Middle frontal gyrus (tissue), 1 donor: ENCODE results near the gene SLCO2B1.
"Not testable (repeated sequence)": the region's sequence is repeated elsewhere in the genome, so short reads cannot be mapped to it uniquely, and the experiment has no call there.

ENCODE experiments used
- DNase-seq: peaks from one replicate; pipeline ENCODE4 v3.0.0-alpha.2; 2015; ENCODE audit warnings: low spot score; ENCODE audit errors: extremely low spot score

Gene SLCO2B1

DNA sequence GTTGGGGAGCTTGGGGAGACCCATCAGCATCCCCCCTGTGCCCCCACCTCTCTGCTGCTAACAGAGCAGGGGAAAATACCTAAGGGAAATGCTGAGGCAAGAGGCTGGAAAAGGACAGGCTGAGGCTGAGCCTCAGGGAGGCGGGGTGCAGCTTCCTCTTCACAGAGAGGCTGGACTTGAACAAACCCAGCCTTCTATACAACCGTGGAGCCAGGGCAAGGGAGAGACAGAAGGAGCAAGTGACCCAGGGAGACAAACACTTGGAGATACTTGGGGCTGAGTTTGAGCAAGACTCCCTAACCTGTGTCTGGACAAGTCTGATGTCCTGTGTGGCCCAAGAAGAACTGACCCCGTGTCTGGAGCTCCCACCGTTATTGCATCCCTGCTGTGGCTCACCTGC lies at the start of gene SLCO2B1:
TSS of gene SLCO2B1 (plus strand) at position 229 of the 400 bp plus-strand sequence. CDS start 275 bp downstream, outside the sequence.
- no peak for DNase-seq

- no peak for DNase-seq
These were observed 49.3 kb upstream of the SLCO2B1 start for GRCh38 chr11:75101424-75102128.

- no peak for DNase-seq
These were observed 47.4 kb upstream of the SLCO2B1 start for GRCh38 chr11:75103380-75104026.

DNA sequence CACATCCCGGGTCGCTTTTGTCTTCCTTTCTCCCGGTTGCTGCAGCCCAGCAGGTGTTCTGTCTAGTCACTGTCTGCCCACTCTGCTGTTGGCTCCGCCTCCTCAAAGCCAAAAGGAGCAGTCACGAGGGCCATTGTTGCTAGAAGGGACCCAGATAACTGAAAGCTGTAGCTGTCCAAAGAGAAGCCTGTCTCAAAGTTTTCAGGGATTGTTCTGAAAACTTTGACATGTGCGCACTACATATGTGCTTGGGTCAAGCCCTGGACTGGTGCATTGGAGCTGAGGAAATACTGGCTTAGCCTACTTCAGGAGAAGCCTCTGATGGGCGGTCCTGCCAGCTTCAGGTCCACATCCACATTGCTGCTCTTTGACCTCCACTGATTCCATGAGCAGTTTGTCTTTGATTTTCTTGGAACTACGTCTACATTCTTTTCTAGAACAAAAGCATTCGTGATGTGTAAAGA lies 45.4 kb upstream of the SLCO2B1 start:
- no peak for DNase-seq

DNA sequence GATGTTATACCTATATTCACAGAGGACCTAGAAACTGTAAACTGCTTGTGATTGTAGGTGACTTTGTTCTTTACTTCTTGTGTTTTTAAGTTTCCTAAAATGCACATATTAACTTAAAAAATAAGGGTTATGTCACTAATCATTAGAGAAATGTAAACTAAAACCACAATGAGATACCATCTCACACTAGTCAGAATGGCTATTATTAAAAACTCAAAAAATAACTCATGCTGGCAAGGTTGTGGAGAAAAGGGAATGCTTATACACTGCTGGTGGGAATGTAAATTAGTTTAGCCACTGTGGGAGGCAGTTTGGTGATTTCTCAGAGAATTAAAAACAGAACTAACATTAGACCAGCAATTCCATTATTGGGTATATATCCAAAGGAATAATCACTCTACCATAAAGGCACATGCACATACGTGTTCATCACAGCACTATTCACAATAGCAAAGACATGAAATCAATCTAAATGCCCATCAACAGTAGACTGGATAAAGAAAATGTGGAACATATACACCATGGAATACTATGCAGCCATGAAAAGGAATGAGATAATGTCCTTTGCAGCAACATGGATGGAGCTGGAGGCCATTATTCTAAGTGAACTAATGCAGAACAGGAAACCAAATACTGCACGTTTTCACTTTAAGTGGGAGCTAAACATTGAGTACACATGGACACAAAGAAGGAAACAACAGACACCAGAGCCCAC lies 44.8 kb upstream of the SLCO2B1 start:
- not testable (repeated sequence) for DNase-seq

GRCh38 chr11:75107187-75107586 lies 43.7 kb upstream of the SLCO2B1 start:
- no peak for DNase-seq

GRCh38 chr11:75112200-75112599 lies 38.7 kb upstream of the SLCO2B1 start:
- DNase-seq, result no peak

DNA sequence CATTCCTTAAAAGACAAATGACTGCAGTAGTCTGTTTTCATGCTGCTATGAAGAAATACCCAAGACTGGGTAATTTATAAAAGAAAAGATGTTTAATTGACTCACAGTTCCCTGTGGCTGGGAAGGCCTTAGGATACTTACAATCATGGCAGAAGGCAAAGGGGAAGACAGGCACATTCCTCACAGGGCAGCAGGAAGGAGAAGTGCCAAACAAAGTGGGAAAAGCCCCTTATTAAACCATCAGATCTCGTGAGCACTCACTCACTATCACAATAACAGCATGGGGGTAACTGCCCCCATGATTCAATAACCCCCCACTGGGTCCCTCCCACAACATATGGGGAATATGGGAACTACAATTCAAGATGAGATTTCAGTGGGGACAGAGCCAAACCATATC lies 37.9 kb upstream of the SLCO2B1 start:
- no peak for DNase-seq

DNA sequence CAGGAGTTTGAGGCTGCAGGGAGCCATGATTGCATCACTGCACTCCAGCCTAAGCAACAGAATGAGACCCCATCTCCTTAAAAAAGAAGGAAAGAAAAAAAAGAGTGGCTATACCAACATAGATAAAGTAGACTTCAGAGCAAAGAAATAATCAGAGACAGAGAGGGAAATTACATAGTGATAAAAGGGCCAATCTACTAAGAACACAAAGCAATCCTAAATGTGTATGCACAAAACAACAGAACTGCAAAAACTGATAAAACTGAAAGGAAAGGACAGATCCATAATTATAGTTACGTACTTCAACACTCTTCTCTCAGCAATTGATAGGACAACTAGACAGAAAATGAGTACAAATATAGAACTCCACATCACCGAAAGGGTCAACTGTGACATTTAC lies 36.4 kb upstream of the SLCO2B1 start:
- no peak for DNase-seq

GRCh38 chr11:75118577-75118976 lies 32.3 kb upstream of the SLCO2B1 start:
- no peak for DNase-seq

DNA sequence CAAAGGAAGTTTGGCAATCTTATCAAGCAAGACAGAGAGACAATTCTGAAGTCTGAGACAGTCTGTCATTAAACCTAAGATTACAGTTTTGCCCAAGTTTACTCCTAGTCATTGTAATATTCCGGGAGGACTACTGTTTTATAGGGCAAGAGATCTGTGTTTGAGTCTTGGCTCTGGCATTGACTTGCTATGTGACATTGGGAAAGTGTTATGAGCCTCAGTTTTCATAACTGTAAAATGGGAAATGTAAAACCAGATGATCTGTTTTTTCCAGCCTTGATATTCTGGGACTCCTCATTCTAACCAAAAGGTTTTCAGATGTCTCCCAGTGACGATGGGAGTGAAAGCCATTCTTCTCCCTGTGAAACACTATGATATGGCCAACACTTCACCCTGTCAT lies 24.3 kb upstream of the SLCO2B1 start:
- no peak for DNase-seq

GRCh38 chr11:75132080-75132479 lies 18.8 kb upstream of the SLCO2B1 start:
- DNase-seq, result no peak

DNA sequence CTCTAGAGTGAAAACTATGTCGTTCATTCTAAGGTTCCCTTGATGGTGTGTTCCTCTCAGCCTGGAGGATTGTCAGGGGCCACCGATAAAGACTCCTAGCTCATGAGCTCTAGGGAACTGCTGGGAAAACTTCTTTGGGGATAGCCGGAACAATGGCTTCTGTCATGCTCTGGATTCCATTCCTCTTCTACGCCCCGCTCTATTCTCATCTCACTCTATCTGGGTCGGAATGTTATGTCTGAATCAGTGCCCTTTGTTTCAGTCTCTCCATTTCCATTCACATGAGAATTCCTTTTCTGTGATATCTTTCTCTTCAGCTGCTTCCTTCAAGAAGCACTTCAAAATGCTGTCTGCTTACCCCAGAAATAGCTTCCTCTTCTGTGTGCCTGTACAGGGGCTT lies 16.9 kb upstream of the SLCO2B1 start:
- DNase-seq, result no peak

DNA sequence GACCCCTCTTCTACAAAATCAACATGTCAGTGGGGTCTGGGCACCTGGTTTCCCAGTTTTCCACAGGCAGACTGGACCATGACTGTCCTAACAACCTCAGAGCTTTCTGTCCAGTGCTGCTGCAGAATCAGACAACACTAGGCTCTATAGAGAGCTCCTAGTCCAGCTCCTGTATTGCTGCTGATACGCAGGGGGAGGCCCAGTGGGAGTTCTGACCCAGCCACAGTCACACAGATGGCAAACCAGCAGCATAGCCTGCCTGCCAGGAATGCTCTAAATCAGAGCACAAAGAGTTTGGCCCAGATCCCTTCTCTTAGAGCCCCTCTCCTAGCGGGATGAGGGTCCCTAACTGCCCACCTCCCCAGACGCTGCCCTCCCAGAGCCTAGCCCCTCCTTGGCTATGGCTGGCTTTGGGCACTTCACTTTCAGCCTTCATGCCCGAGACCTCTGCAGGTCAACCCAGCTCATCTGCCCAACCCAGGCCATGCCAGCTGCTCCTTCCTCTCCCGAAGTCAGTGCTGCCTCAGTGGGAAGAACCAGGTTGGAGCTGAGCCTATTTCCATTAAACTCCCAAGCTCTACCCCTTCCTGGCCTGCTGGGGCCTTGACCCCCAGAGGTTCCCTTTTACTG lies 15.8 kb upstream of the SLCO2B1 start:
- no peak for DNase-seq

DNA sequence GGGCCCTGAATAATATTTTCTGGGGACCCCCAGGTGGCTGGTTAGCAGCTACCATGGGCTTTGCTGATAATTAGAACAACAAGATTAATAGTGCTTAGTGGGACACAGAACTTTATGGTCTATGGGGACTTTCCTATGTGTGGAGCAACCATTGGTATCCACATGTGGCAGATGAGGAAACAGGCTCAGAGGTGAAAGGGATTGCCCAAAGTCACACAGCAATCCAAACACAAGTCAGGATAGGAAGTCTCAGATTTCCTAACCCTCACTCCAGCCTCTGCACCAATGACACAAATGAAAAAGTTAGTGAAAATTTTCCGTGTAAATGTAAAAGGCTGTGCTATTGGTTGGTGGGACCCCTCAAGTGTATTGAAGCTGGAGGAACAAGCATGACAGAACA lies 15.3 kb upstream of the SLCO2B1 start:
- no peak for DNase-seq

DNA sequence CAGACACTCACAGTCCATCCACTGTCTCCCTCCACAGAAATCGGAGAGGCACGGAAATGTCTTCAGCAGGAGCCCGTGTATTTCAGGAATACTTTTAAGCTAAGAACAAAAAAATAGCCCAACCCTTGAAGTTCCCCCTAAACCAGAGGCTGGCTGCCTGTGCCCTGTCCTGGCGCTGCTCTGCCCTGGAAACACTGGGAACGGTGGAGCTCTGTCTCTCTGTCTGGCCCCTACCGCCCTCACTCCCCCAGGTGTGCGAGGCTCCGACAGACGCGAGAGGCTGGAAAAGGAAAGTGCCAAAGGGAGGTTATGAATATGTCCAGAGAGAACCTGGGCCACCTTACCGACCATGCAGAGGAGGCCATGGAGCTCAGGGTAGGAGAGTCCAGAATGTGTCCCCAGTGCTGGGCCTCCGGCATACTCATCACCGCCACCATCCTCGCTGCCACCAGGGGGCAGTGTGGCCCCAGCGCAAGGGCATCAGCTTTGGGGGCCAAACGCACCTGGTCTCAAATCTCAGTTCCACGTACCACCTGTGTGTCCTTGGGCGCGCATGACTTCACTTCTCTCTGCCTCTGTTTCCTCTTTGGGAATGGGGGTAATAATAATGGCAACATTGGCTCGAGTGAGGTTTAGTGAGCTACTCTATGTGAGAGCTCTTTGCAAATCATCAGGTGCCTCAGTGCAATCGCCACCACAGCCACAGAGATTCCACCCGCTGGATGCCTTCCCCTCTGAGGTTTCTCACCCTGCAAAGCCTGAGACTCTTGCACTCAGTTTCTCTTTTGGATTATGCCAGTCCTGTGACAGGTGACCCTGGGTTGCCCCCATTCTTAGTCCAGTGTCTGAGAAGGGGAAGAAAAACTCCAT lies 10.4 kb upstream of the SLCO2B1 start:
- no peak for DNase-seq

DNA sequence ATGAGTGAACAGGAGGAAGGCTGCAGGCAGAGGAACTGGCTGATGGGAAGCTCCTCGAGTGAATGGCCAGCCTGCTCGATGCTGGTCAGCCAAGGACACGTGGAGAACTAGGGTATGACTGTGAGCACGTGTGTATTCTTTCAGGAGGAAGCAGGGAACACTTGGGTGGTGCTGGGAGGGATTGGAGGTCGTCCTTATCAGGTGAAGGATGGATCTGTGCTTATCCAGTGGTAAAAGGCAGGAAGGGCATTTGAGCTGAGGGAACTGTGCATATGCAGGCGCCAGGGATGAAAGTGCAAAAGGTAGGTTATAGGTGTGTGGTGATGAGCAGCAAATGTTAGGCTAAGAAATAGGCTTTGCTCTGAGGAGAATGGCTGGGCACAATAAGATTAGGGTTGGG lies 9.7 kb upstream of the SLCO2B1 start:
- no peak for DNase-seq

DNA sequence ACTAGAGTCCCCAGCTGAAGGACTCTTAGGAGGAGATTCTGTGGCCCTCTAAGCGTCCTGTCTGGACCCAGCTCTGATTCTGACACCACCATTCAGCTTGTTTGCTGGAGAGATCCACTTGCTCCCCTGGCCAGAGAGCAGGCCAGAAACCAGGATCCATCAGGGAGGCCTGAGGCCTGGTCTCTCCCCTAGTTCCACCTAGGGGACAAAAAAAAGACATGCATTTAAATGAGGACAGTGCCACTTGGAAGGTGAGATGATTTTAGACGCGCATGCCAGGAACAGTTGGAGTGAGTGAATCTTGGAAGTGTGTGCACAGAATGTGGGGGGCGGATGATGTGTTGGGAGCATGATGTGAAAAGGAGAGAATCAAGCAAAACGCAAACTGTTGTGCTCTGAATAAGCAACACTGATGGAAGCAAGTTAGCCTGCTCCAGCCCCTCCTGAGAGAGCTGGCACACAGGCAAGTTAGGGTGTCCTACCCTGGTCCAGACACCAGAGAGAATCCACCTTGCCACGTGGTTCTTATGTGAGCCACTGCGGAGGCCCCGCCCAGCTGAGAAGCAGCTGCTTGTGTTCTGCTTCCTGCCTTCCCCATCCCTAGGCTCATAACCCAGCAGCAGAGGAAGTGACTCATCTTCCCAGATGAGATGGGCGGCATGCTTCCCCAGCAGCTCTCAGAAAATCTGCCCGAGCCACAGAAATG lies 8.0 kb upstream of the SLCO2B1 start:
- DNase-seq, result peak; percentile 62

DNA sequence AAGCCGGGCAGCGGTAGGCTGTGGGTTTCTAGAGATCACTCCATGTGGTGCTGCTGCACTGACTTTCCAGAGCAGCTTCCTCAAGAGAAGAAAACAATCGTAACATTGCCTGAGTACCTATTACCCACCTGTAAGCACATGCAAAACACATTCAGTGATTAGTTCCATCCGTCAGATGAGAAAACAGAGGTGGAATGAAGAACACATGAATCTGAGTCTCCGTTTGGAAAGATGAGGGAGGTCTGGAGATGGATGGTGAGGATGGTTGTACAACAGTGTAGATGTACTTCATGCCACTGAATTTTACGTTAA lies 7.5 kb upstream of the SLCO2B1 start:
- DNase-seq, result no peak

DNA sequence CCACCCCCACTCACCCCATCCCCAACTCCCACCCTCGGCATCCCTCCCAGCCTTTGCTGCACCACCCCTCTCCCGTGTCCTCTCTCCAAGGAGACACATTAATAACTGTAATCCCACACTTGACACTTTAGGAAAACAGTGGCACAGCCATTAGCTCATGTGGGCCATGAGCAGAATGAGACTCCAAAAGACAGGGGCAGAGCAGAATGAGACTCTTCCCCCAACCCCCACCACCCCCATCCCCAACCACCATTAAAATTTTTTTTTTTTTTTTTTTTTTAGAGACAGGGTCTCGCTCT lies 6.2 kb upstream of the SLCO2B1 start:
- DNase-seq, result no peak
